ENCODE data around the gene HSDL2.
A peak's percentile ranks its signal among the peaks of the same experiment; 100 is the strongest.
"Not testable (repeated sequence)": the region's sequence is repeated elsewhere in the genome, so short reads cannot be mapped to it uniquely, and the experiment has no call there.

HSDL2 gene

DNA sequence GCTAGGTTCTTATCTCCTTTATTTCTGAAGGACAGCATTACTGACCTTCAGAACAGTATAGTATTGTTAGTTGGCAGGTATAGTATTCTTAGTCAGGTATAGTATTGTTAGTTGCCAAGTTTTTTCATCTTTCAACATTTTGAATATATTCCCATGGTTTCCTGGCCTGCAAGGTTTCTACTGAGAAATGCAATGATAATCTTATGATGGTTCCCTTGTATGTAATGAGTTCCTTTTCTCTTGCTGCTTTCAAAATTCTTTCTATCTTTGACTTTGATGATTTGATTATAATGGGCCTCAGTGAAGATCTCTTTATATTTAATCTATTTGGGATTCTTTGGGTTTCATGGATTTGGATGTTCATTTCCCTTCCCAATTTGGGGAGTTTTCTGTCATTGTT, 12.4 kb upstream of the HSDL2 start:
- no peak for DNase-seq

DNA sequence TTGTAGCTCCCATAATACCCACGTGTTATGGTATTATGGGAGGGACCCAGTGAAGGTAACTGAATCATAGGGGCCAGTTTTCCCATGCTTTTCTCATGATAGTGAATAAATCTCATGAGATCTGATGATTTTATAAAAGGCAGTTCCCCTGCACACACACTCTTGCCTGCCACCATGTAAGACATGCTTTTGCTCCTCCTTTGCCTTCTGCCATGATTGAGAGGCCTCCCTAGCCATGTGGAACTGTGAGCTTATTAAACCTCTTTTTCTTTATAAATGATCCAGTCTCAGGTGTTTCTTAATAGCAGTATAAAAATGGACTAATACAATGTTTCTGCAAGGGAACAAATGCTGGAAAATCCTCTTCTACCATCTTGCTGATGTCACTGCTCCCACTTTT, 10.1 kb upstream of the HSDL2 start:
- no peak for DNase-seq

DNA sequence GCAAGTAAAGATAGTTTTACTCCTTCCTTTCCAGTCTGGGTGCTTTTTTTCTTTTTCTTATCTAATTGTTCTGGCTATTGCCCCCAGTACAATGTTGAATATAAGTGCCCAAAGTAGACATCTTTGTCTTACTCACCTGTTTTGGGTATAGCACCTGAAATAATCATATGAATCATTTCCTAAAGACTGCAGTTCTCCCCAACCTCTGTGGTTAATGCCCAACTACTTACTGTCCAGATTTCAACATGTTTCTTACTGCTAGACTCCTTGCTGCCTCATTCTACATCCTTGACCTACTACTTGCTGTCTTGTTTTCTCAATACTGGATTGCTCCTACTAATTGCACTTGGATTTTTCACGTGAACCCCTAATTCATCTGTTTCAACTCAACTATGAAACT, 8.8 kb upstream of the HSDL2 start:
- no peak for DNase-seq

DNA sequence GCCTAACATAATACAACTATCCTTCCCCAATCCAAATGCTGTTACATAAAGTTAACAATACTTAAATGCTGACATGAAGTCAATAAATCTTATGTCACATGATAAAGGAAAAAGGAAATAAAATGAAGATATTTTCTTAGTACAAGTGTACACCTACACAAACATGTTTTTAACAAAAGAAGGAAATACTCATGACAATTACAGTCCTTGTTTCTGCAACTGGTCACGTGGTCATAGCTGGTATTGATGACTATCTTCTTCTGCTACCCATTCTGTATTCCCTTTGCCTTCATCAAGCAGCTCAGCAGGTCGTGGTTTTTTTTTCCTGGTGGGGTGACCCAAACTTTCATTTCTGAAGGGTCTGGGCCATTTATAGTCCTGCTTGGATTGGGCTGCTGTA, 6.2 kb upstream of the HSDL2 start:
- DNase-seq, result not testable (repeated sequence)

DNA sequence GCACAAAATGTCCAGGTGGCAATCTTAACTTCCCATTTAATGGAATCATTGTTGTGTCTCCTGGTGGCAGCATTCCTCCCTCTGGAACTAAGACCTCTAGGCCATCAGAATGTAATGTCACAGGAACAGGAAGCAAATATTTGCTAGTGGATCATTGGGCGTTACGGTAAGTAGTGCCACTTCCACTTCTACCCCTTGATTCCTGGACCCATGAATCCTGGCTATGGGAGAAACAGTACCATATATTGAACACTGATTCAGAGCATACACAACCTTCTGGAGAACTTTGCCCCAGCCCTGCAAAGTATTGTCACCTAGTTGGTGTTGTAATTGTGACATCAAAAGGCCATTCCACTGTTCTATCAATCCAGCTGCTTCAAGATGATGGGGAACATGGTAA, 5.7 kb upstream of the HSDL2 start:
- DNase-seq, result not testable (repeated sequence)

DNA sequence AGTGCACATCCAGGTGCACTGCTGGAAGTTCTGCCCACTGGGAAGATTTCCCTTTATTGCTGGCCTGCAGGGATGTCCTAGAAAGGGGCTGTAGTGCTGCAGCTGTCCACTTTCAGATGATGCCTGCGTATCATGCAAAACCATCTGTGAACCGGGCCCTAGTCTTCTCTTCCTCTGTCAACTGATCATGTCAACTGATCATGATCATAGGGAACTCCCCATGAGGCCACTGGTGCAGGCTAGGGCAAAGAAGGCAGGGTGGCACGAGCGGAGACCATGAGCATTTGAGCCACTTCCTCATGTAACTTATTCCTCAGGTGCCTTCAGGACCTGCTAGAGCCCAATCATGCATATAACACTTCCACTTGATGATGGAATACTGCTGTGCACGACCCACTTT, 4.5 kb upstream of the HSDL2 start:
- no peak for DNase-seq

DNA sequence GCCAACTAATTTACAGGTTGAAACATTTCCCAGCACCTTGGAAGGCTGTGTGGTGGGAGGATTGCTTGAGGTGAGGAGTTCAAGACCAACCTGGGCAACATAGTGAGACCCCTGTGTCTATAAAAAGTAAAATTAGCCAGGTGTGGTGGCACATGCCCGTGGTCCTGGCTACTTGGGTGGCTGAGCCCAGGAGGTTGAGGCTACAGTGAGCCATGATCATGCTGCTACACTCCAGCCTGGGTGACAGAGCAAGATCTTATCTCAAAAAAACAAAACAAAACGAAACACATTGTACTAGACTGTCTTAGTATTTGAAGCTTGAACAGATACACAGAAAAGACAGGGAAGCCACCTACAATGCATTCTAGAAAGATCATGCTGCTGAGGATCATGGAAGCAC, 2.8 kb upstream of the HSDL2 start:
- peak; percentile 8 for DNase-seq

DNA sequence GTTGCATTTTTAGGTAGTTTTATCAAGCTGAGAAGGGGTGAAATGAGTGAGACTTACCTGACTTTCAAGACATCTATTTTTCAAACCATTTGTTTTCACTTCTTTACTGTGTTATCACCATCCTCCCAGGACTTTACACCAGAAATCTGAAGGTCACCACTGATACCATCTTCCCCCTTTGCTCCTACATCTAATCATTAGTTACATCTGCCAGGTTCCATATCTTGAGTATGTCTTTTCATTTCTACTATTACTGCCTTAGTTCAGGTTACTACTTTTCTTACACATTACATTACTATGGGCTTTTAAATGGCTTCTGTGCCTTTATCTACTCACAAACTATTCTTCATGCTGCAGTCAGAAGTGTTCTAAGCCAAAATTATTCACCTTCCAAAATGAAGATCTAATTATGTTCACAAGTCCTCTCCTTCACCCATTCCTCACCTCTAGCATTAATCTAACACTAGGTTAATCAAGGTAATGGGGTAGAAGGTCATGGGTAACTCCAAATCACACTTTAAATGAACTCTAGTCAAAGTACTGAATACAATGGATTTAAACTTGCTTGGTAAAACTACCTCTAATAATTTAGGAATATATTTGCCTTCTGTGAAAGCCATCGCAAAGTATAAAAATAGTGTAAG, 2.1 kb upstream of the HSDL2 start:
- DNase-seq, result no peak

DNA sequence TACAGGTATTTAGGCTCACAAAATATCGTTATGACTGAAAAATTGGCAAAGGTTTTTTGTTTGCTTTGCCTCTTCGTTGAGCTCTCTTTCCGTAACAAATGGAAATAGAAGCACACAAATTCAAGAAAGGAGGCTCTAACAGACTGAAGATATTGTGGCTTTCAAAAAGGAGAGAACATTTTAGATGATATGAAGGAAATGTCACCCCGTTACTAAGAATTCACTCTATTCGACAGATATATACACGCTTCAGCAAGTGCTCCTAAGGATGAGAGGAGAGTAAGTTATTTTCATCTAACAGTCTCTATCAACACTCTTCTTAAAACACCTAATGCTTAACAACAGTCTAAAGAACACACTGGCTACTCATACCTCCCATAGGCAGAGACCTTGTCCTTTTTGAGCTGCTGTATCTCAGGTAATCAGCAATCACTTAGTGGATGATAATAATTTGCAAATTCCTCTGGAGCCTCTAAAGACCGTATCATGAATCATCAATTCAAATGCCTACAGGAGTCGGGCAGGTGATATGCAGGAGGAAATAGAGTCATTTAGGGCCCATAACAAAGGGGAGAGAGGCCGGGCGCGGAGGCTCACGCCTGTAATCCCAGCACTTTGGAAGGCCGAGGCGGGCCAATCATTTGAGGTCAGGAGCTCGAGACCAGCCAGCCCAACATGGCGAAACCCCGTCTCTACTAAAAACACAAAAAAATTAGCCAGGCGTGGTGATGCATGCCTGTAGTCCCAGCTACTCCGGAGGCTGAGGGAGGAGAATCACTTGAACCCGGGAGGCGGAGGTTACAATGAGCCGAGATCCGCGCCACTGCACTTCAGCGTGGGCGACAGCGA, 1.4 kb upstream of the HSDL2 start:
- peak; percentile 15 for DNase-seq

DNA sequence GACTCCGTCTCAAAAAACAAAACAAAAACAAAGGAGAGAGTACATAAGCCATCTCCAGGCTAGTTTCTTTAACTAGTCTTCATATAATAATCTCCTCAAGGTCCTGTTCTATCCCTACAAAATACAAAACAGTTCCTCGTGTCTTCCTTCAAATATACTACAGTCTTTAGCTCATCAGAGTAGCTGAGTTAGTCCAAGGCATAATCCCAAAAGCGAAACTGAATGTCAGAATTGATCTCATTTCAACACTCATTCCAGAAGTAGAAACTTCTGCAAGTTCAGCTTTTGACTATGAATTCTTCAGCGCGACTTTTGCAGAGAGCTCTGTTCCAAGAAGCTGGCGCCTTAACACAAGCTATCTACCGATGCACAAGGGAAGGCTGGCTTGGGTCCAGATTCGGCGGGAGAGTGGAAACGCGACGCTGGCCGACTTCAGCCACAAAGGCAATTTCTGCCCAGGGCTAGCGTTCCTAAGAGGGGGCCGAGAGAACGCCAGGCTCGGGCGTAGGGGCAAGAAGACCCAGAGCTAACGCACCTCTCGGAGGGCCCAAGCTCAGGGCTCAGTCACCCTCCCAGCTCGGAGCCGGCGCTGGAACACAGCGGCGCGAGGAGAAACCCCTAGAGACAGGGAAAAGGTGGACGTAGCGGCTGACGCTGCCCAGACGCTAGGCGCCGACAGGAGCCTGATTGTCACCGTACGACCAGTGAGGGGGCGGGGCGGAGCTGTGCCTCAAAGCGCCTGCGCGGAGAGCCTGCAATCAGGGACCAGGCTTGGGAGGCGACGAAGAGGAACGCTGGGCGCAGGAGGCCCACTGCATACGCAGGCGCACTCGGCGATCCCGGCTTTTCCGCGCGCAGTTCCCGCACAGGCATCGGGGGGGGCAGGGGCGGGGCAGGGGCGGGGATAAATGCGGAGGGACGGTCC, 469 bp upstream of the HSDL2 start:
- peak; percentile 99 for DNase-seq

DNA sequence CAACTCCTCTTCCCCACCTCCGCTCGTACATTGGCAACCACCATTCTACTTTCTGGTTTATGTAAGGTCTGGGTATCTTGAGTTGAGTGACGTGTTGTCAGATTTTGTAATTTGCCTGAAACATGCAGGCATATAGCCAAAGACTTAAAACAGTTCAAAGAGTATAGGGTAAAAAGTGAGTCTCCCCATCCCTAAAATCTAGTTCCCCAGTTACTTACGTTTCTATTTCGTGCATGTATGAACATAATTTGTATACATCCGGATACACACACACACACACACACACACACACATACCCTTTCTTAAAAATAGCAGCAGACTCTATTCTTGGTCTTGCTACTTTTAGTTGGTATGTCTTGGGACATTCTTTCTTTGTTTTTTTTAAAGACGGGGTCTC, 915 bp downstream of the HSDL2 start:
- no peak for DNase-seq

DNA sequence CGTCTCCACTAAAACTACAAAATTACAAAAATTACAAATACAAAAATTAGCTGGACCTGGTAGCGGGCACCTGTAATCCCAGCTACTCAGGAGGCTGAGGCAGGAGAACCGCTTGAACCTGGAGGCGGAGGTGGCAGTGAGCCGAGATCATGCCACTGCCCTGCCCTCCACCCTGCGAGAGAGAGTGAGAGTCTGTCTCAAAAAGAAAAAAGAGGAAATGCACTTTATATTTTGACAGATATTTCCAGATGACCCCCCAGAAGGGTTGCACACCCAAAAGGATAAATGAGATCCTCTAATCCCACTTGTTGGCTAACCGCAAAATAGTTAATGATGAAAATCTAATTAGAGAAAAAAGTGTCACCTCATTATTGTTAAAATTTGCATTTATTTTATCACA, 2.2 kb downstream of the HSDL2 start:
- DNase-seq, result no peak

DNA sequence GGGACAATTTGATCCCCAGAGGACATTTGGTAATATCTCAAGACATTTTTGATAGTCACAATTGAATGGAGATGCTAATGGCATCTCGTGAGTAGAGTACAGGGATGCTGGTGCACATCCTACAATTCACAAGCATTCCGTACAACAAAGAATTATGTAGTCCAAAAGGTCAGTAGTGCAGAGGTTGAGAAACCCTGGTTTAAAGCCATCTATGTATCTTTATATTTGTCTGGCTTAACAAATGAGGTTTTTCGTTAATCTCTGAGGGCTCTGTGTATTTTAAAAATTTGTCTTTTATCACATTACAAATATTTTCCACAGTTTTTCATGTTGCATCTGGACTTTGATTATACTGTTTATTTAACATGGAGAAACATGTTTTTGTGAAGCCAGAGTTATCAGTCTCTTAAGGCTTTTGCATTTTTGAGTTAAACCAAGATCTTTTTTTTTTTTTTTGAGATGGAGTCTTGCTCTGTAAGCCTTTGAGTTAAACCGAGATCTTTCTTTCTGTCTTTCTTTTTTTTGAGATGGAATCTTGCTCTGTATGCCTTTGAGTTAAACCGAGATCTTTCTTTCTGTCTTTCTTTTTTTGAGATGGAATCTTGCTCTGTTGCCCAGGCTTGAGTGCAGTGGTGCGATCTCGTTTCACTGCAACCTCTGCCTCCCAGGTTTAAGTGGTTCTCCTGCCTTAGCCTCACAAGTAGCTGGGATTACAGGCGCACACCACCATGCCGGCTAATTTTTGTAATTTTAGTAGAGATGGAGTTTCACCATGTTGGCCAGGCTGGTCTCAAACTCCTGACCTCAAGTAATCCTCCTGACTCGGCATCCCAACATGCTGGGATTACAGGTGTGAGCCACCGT, 2.8 kb downstream of the HSDL2 start:
- no peak for DNase-seq

DNA sequence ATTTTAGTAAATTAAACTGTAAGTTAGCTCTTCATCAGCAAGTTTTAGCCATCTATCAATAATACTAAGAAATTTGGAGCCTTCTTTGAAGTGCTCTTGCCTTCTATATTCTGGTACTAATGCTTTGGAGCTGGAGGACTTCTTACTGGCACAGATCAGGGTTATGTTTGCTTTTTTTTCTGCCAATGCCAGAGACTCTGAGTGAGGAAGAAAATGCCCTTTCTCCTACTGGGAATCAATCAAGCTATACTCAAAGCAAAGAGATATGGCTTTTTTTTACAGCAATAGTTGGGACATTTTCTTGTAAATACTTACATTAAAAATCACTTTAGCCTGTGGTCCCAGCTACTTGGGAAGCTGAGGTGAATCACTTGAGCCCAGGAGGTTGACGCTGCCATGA, 4.3 kb downstream of the HSDL2 start:
- no peak for DNase-seq

DNA sequence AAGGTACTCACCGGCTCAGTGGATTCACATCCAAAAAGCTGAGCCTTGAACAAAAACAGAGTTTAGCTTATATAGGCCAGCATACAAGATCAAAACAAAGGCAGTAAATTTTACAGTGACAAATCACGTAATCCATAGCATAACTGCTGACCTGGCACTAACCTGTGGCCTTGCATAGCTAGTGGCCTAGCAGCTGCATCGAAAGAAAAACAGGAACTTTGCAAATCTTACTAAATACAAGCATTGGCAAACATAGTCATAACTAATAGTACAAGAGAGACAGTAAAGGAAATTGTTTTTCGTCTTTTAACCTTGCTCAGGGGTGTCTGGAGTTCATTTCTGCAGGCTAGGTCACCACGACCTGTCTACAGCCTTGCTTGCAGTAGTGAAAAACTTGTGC, 4.8 kb downstream of the HSDL2 start:
- no peak for DNase-seq

DNA sequence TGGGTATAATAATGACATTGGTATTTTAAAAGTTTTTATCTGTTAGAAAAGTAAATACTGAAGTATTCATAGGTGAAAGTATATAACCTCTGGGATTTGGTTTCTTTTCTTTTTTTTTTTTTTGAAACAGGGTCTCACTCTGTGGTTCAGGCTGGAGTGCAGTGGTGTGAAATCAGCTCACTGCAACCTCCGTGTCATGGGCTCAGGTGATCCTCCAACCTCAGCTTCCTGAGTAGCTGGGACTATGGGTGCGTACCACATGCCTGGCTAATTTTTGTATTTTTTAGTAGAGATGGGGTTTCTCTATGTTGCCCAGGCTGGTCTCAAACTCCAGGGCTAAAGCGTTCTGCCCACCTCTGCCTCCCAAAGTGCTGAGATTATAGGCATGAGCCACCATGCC, 7.2 kb downstream of the HSDL2 start:
- no peak for DNase-seq

DNA sequence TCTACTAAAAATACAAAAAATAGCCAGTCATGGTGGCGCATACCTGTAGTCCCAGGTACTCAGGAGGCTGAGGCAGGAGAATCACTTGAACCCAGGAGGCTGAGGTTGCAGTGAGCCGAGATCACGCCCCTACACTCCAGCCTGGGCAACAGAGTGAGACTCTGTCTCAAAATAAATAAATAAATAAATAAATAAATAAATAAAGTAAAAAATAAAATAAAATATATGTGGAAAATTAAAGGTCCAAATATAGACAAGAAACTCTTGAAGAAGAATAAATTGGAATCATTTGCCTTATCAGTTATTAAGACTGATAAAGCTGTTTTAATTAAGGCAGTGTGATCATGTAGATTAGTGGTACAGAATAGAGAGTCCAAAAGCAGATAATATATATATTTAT, 10.0 kb downstream of the HSDL2 start:
- DNase-seq, result not testable (repeated sequence)

DNA sequence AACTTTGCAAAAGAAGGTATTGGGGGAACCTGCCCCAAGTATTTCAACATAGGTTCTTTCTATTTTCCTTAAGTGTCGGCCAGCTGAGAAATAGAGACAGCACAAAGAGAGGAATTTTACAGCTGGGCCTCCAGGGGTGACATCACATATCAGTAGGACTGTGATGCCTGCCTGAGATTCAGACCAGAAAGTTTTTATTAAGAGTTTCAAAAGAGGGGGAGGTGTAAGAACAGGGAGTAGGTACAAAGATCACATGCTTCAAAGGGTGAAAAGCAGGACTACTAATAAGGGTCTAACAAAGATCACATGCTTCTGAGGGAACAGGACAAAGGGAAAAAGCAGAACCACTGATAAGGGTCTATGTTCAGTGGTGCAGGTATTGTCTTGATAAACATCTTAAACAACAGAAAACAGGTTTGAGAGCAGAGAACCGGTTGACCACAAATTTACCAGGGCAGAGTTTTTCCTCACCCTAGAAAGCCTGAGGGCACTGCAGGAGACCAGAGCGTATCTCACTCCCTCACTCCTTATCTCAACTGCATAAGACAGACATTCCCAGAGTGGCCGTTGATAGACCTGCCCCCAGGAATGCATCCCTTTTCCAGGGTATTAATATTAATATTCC, 12.1 kb downstream of the HSDL2 start:
- not testable (repeated sequence) for DNase-seq

DNA sequence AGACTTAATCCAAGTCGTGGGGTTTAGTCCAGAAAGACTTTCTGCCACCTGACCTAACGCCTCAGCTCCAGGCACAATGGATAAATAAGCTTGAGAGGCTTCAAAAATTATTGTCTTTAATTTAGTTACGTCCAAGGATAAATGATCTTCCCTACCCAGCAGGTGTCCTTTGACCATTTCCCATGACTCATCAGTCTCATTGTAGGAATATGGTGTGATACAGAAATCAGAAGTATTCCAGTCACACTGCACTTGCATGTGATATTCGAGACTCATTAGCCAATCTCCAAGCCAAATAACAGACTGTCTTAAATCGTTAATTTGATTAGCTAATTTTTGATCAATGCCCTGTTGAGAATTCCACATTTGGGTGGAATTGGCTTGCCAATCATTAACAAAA, 13.2 kb downstream of the HSDL2 start:
- DNase-seq, result not testable (repeated sequence)

DNA sequence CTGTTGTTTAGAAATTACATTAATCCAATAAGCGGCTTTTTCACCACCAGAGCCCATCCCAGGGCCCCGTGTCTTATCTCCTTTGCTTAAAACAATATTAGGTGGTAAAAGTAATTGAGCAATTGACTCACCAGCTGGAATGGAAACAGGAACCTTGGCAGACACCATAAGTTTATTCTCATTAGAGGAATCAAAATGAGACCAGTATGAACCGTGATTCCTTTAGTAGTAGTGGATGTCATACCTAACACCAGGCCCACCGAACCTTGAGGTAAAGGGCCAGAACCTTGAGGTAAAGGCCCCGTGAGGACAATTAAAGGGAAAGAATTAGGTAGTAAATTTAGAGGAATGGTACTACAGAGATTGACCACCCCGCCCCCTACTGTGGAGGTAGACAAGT, 16.5 kb downstream of the HSDL2 start:
- no peak for DNase-seq

DNA sequence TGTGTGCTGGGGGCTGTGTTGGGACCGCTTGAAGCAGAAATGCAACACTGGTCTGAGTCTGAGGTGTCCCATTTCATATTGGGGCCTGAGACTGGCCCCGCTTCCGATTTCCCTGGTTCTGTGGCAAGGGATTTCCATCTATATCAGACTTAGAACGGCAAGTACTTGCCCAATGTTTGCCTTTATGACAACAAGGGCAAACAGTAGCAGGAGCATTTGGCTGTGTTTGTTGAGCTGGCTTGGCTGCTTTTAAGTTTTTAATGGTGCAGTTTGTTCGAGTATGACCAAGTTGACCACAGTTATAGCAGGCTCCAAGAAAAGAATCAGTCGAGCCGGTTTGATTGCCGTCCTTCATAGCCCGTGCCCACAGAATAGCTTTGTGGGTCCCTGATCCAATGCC, 17.0 kb downstream of the HSDL2 start:
- no peak for DNase-seq

DNA sequence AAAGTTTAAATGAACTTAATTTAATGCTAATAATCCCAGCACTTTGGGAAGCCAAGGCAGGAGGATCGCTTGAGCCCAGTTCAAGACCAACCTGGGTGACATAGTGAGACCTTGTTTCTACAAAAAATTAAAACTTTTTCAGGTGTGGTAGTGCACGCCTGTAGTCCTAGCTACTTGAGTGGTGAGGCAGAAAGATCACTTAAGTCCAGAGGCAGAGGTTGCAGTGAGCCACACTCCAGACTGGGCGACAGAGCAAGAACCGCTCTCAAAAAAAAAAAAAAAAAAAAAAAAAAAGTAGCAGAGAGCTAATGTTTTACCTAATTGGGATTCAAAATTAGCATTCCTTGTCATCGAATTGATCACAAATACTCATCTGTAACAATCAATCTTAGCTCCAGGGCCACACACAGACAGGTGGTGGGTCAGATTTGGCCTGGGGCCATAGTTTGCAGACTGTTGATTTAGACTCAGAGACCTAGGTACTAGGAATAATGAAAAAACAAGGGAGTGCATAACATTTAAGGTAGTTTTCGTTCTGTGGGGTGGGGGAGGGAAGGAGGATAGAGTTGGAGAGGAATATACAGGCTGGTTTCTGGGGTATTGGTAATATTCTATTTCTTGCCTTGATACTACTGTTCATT, 21.4 kb downstream of the HSDL2 start:
- no peak for DNase-seq

Measured in EL (cell line).